ENCODE results near the gene MCTP1.

Gene MCTP1

GRCh38 chr5:95220381-95220780, 64.5 kb downstream of the MCTP1 start:
- Histone ChIP-seq H2AFZ (ENCODE audit: low read depth, low read length) (no peak overlapping the region), H3K4me3 (ENCODE audit: low read length) (no peak overlapping the region), H3K36me3 (replicated peaks; ENCODE audit: low read depth, low read length) (no peaks in the 10 kb centered on the region), H3K9ac (ENCODE audit: low read length) (no peak overlapping the region), H3K79me2 (ENCODE audit: low read length) (no peaks in the 10 kb centered on the region), H4K20me1 (ENCODE audit: insufficient read depth, low read length) (no peaks in the 10 kb centered on the region), H3K9me3 (ENCODE audit: insufficient read depth, low read length) (no peaks in the 10 kb centered on the region), H3K27me3 (ENCODE audit: low read depth, low read length) (no peaks in the 10 kb centered on the region), H3K27ac (ENCODE audit: low read length) (no peak overlapping the region), H3K4me1 (ENCODE audit: low read length) (no peaks in the 10 kb centered on the region), H3K4me2 (ENCODE audit: low read length) (no peak overlapping the region)
- TF ChIP-seq EZH2phosphoT487 (IDR thresholded peaks at IDR 0.05; ENCODE audit: low read depth) (no peak), CTCF (IDR thresholded peaks at IDR 0.05; ENCODE audit: low read depth, low read length) (no peak)

GRCh38 chr5:95219411-95219810, 65.5 kb downstream of the MCTP1 start:
- no peak overlapping the region for H3K4me3 ChIP-seq (ENCODE audit: low read length)
- no peak overlapping the region for H2AFZ ChIP-seq (ENCODE audit: low read depth, low read length)

DNA sequence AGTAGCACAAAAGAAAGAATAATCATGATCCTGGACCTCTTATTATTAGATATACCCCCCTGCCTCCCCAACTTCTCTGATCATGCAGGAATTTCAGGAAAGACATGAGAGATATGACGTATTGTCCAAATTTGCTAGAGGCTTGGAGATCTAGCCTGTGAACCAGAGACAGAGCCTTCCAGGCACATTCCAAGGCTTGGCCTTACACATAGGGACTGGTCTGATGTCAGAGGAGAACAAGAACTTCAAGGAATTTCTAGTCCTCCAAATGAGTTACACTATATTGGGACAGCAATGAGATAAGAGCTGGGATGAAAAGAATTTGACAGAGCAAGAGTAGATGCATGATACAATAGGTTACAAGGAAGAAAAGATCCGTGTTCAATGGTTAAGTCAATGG, 67.0 kb downstream of the MCTP1 start:
- Histone ChIP-seq H3K4me2 (ENCODE audit: low read length) (no peak overlapping the region), H2AFZ (ENCODE audit: low read depth, low read length) (no peak overlapping the region)
- no peak for TF ChIP-seq EZH2phosphoT487 (IDR thresholded peaks at IDR 0.05; ENCODE audit: low read depth)
- no peak for TF ChIP-seq CTCF (IDR thresholded peaks at IDR 0.05; ENCODE audit: low read depth, low read length)

More at GRCh38 chr5:95219411-95219810, 65.5 kb downstream of the MCTP1 start:
- Histone ChIP-seq H3K36me3 (replicated peaks; ENCODE audit: low read depth, low read length) (no peaks in the 10 kb centered on the region), H3K27me3 (ENCODE audit: low read depth, low read length) (no peaks in the 10 kb centered on the region), H3K4me1 (ENCODE audit: low read length) (no peaks in the 10 kb centered on the region), H3K4me2 (ENCODE audit: low read length) (no peak overlapping the region), H3K9me3 (ENCODE audit: insufficient read depth, low read length) (no peaks in the 10 kb centered on the region), H3K79me2 (ENCODE audit: low read length) (no peaks in the 10 kb centered on the region), H4K20me1 (ENCODE audit: insufficient read depth, low read length) (no peaks in the 10 kb centered on the region), H3K9ac (ENCODE audit: low read length) (no peak overlapping the region), H3K27ac (ENCODE audit: low read length) (no peak overlapping the region)
- TF ChIP-seq CTCF (IDR thresholded peaks at IDR 0.05; ENCODE audit: low read depth, low read length) (no peak), EZH2phosphoT487 (IDR thresholded peaks at IDR 0.05; ENCODE audit: low read depth) (no peak)

GRCh38 chr5:95217351-95217750, 67.5 kb downstream of the MCTP1 start:
- Histone ChIP-seq H3K27ac (ENCODE audit: low read length) (no peak overlapping the region), H3K9me3 (ENCODE audit: insufficient read depth, low read length) (no peaks in the 10 kb centered on the region), H2AFZ (ENCODE audit: low read depth, low read length) (no peak overlapping the region), H3K4me3 (ENCODE audit: low read length) (no peak overlapping the region), H3K27me3 (ENCODE audit: low read depth, low read length) (no peaks in the 10 kb centered on the region), H3K4me1 (ENCODE audit: low read length) (no peaks in the 10 kb centered on the region), H3K36me3 (replicated peaks; ENCODE audit: low read depth, low read length) (no peaks in the 10 kb centered on the region), H3K9ac (ENCODE audit: low read length) (no peak overlapping the region), H3K4me2 (ENCODE audit: low read length) (no peak overlapping the region), H3K79me2 (ENCODE audit: low read length) (no peaks in the 10 kb centered on the region), H4K20me1 (ENCODE audit: insufficient read depth, low read length) (no peaks in the 10 kb centered on the region)
- TF ChIP-seq CTCF (IDR thresholded peaks at IDR 0.05; ENCODE audit: low read depth, low read length): no peak
- TF ChIP-seq EZH2phosphoT487 (IDR thresholded peaks at IDR 0.05; ENCODE audit: low read depth): no peak

More for the DNA sequence above, 67.0 kb downstream of the MCTP1 start:
- H3K9ac ChIP-seq (ENCODE audit: low read length): no peak overlapping the region
- H3K36me3 ChIP-seq (replicated peaks; ENCODE audit: low read depth, low read length): no peaks in the 10 kb centered on the region
- no peaks in the 10 kb centered on the region for H3K27me3 ChIP-seq (ENCODE audit: low read depth, low read length)
- H3K4me3 ChIP-seq (ENCODE audit: low read length): no peak overlapping the region
- H3K9me3 ChIP-seq (ENCODE audit: insufficient read depth, low read length): no peaks in the 10 kb centered on the region
- no peaks in the 10 kb centered on the region for H3K79me2 ChIP-seq (ENCODE audit: low read length)
- no peaks in the 10 kb centered on the region for H3K4me1 ChIP-seq (ENCODE audit: low read length)
- H3K27ac ChIP-seq (ENCODE audit: low read length): no peak overlapping the region
- no peaks in the 10 kb centered on the region for H4K20me1 ChIP-seq (ENCODE audit: insufficient read depth, low read length)

Data from OCI-LY3 (cell line).